ENCODE measurements around the gene CCNC. TPM values are rescaled to one million over a fixed set of nuclear protein-coding genes. Genes with fewer than 3 reads are reported as not detected.

Gene CCNC
- total and polyA plus RNA-seq, 2 experiments from 2014 or later, result 108 to 143 TPM

- TF ChIP-seq ZNF462 (CRISPR knock-in tag; IDR thresholded peaks at IDR 0.05), result no peak
- TF ChIP-seq CREB1 (CRISPR knock-in tag; IDR thresholded peaks at IDR 0.05; ENCODE audit: low read depth), result no peak
- no peak for TF ChIP-seq EZH2 (IDR thresholded peaks at IDR 0.05; ENCODE audit: low read depth, unreplicated experiment)
- no peak for TF ChIP-seq POLR2AphosphoS5 (IDR thresholded peaks at IDR 0.05; ENCODE audit: low read depth)
- no peak for TF ChIP-seq STAT1 (IDR thresholded peaks at IDR 0.05; ENCODE audit: unreplicated experiment)
- TF ChIP-seq EZH2phosphoT487 (IDR thresholded peaks at IDR 0.05; ENCODE audit: unreplicated experiment), result no peak
- no peak for TF ChIP-seq JUNB (IDR thresholded peaks at IDR 0.05; ENCODE audit: unreplicated experiment)
These were observed 49.0 kb downstream of the CCNC start (continued) for GRCh38 chr6:99519446-99519845.

- H3K27me3 Mint-ChIP-seq (ENCODE audit: insufficient read depth, low read depth, poor library complexity), result peaks cover 4% of the 10 kb centered on the region
- H3K27ac Mint-ChIP-seq, result no peak overlapping the region
- no peak for ATAC-seq
- H2AFZ ChIP-seq, result no peak overlapping the region
- H3F3A ChIP-seq (replicated peaks; ENCODE audit: low read depth), result no peaks in the 10 kb centered on the region
- H3K4me1 Mint-ChIP-seq, result peaks cover 24% of the 10 kb centered on the region
- H3K4me2 ChIP-seq, result peak overlapping the region; percentile 85
- H3K4me3 Mint-ChIP-seq, result peak overlapping the region; percentile 98
- 0 out of 2 replicates have a peak, but pooled peaks cover 11% of the 10 kb centered on the region for H4K20me1 ChIP-seq (replicated peaks; ENCODE audit: insufficient read depth)
- H3K9me3 Mint-ChIP-seq, result no peaks in the 10 kb centered on the region
- peaks cover 58% of the 10 kb centered on the region for H3K79me2 ChIP-seq (replicated peaks; ENCODE audit: insufficient read depth)
- peaks cover 24% of the 10 kb centered on the region for H3K4me1 ChIP-seq (ENCODE audit: insufficient read depth)
- no peaks in the 10 kb centered on the region for H3K9me2 ChIP-seq (ENCODE audit: insufficient read depth)
- peak; percentile 27 for DNase-seq (ENCODE audit: low spot score)
- no peaks in the 10 kb centered on the region for H3K27me3 ChIP-seq (ENCODE audit: insufficient read depth)
- no peaks in the 10 kb centered on the region for H3K36me3 Mint-ChIP-seq (ENCODE audit: low read depth)
- H3K4me3 ChIP-seq, result peak overlapping the region; percentile 65
- H3K36me3 ChIP-seq (ENCODE audit: insufficient read depth), result no peaks in the 10 kb centered on the region
- no peak overlapping the region for H3K27ac ChIP-seq (ENCODE audit: low read depth)
- no peak for TF ChIP-seq ZNF114 (CRISPR knock-in tag; IDR thresholded peaks at IDR 0.05)
- no peak for TF ChIP-seq REST (IDR thresholded peaks at IDR 0.05; ENCODE audit: unreplicated experiment)
These were observed 54.4 kb downstream of the CCNC start for GRCh38 chr6:99514089-99514488.

All from GM23338 (cell line).